Measurements from ENCODE around the gene ISY1.

DNA sequence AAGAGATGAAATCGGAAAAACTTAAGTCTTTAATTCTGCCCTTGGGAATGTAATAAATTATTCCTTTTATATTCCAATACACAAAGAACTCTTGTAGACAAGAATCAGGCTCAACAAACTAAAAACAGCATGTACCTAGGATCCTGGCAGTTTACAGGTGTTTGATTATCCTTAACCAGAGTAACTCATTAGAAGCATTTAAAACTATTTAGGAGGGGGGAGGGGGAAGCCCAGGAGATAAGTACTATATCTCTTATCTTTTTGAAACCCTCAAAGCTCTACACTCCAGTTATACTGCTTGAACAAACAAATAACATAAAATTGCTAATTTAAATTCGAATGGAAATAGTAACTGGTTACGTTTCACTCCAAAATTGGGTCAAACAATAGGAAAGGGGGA is 21.0 kb upstream of the ISY1 start:
- no peak for TF ChIP-seq SP1 (IDR thresholded peaks at IDR 0.05)
- no peak for TF ChIP-seq FOXA1 (IDR thresholded peaks at IDR 0.05)
- TF ChIP-seq HDGF (IDR thresholded peaks at IDR 0.05; ENCODE audit: borderline replicate concordance) = no peak
- TF ChIP-seq L3MBTL2 (conservative IDR thresholded peaks at IDR 0.05) = no peak
- no peak for TF ChIP-seq NFRKB (IDR thresholded peaks at IDR 0.05)
- TF ChIP-seq SUZ12 (IDR thresholded peaks at IDR 0.05) = no peak
- TF ChIP-seq PKNOX1 (IDR thresholded peaks at IDR 0.05) = no peak
- no peak for TF ChIP-seq FOXM1 (IDR thresholded peaks at IDR 0.05; ENCODE audit: borderline replicate concordance)
- TF ChIP-seq ELF4 (IDR thresholded peaks at IDR 0.05) = no peak
